PC-3 (cell line): ENCODE data around the gene ABCA7. TPM values are rescaled to one million over a fixed set of nuclear protein-coding genes. Genes with fewer than 3 reads are reported as not detected.

Source experiments
- ATAC-seq: fragments of 200-7000 bp; cut with Tn5 transposase; 2 replicates; pipeline ENCODE4 v1.9.1; 2020; ENCODE audit warnings: mild to moderate bottlenecking, moderate library complexity
- BruUV-seq: library from RNA; stranded (reverse); fragments of 400-500 nt; replicated peaks from 2 replicates; lab custom pipeline; 2021; lab: Mats Ljungman, UMichigan
- CTCF ChIA-PET: fragments of 300-600 bp; sonication (Branson Sonifier 250); formaldehyde crosslinking; loops from one replicate; lab custom pipeline; 2022; ENCODE audit warnings: antibody characterized with exemption; lab: Charles Lee
- POLR2A ChIA-PET: fragments of 300-600 bp; sonication (Branson Sonifier 250); formaldehyde crosslinking; loops from one replicate; lab custom pipeline; 2022; ENCODE audit warnings: antibody characterized with exemption; ENCODE audit not compliant: unreplicated experiment; lab: Charles Lee
- DNase-seq: peaks from one replicate; pipeline ENCODE4 v3.0.0-alpha.2; 2015
- H2AFZ ChIP-seq: fragments of 300-600 bp; sonication (generic); 2 replicates; pipeline ENCODE4 v1.6.0; 2016; ENCODE audit warnings: antibody characterized with exemption, low read length
- H3F3A ChIP-seq: fragments of 300-600 bp; sonication (generic); one replicate; pipeline ENCODE4 v1.6.0; 2017; ENCODE audit warnings: antibody characterized with exemption, low read length, control low read depth, mild to moderate bottlenecking; ENCODE audit not compliant: unreplicated experiment
- H3K27ac ChIP-seq: fragments of 300-600 bp; sonication (generic); 2 replicates; pipeline ENCODE4 v1.5.1; 2016; ENCODE audit warnings: mild to moderate bottlenecking, low read length
- H3K27me3 ChIP-seq: fragments of 300-600 bp; sonication (generic); 2 replicates; pipeline ENCODE4 v1.6.1; 2016; ENCODE audit warnings: low read length, mixed read lengths
- H3K36me3 ChIP-seq: fragments of 300-600 bp; sonication (generic); 2 replicates; pipeline ENCODE4 v1.6.1; 2016; ENCODE audit warnings: low read depth, mixed run types, low read length, mixed read lengths
- H3K4me1 ChIP-seq: fragments of 300-600 bp; sonication (generic); 2 replicates; pipeline ENCODE4 v1.5.1; 2016; ENCODE audit warnings: low read length; ENCODE audit not compliant: insufficient read depth
- H3K4me2 ChIP-seq: fragments of 300-600 bp; sonication (generic); 2 replicates; pipeline ENCODE4 v1.6.0; 2016; ENCODE audit warnings: low read length
- H3K4me3 ChIP-seq: fragments of 300-600 bp; sonication (generic); 2 replicates; pipeline ENCODE4 v1.5.1; 2016; ENCODE audit warnings: mild to moderate bottlenecking, low read length, mixed read lengths
- H3K79me2 ChIP-seq: fragments of 300-600 bp; sonication (generic); 2 replicates; pipeline ENCODE4 v1.6.1; 2017; ENCODE audit warnings: low read length, mixed read lengths
- H3K9ac ChIP-seq: fragments of 300-600 bp; sonication (generic); 2 replicates; pipeline ENCODE4 v1.6.0; 2016; ENCODE audit warnings: mild to moderate bottlenecking, low read length
- H3K9me2 ChIP-seq: fragments of 300-600 bp; sonication (generic); replicated peaks from 2 replicates; pipeline ENCODE4 v1.6.1; 2016; ENCODE audit warnings: mixed run types, low read length, mixed read lengths
- H3K9me3 ChIP-seq: fragments of 300-600 bp; sonication (generic); 2 replicates; pipeline ENCODE4 v1.6.1; 2016; ENCODE audit warnings: low read length, mixed read lengths
- H4K20me1 ChIP-seq: fragments of 300-600 bp; sonication (generic); 2 replicates; pipeline ENCODE4 v1.6.1; 2016; ENCODE audit warnings: low read length, mixed read lengths
- CTCF ChIP-seq: fragments of 300-600 bp; sonication (generic); conservative IDR thresholded peaks from 2 replicates; pipeline ENCODE4 v1.5.1; 2017; ENCODE audit warnings: antibody characterized with exemption, low read depth, mild to moderate bottlenecking, low read length
- EZH2 ChIP-seq: fragments of 300-600 bp; sonication (generic); IDR thresholded peaks from one replicate; pipeline ENCODE4 v1.6.1; 2017; ENCODE audit warnings: antibody characterized with exemption, mild to moderate bottlenecking, low read length; ENCODE audit not compliant: unreplicated experiment
- EZH2phosphoT487 ChIP-seq: fragments of 300-600 bp; sonication (generic); IDR thresholded peaks from 2 replicates; pipeline ENCODE4 v1.6.1; 2018; ENCODE audit warnings: mild to moderate bottlenecking, antibody characterized with exemption, low read length, borderline replicate concordance
- intact Hi-C: fragments of 100-400 bp; cut with micrococcal nuclease; formaldehyde crosslinking; loops from 2 replicates; pipeline ENCODE4 v1.9.0; 2023
- total RNA-seq: library from RNA; depleted of rRNA; stranded (reverse); fragments of >200 nt; gene quantifications from 2 replicates; pipeline ENCODE4 v1.2.3, GENCODE V29; 2014

ABCA7 gene
- total RNA-seq, 1 experiment from 2014 or later: 27.3 TPM

DNA sequence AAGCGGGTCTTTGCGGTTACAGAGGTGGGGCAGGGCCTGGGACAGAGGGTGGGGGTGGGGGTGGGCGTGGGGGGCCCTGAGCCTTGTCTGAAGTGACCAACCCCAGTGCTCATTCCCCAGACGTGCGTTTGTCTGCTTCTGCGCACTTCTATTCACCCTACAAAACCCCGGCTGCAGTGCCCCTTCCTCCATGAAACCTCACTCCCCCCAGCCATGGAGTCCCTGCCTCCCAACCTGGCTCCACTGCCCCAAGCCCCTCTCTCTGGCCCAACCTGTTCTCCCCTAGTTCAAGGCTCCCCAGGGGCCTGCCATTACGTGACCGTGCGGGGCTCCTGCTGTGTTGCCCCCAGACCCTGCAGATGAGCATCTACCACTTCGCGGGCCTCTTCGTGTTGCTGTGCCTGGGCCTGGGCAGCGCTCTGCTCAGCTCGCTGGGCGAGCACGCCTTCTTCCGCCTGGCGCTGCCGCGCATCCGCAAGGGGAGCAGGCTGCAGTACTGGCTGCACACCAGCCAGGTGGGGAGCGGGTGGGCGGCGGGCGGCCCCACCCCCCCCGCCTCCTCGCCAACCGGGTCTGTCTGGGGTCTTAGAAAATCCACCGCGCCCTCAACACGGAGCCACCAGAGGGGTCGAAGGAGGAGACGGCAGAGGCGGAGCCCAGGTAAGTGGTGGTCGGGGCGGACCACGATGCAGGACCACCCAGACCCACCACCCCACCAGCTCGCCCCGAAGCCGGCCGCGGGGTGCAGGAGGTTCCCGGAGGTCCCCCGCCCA is 31.5 kb upstream of the ABCA7 start:
- Histone ChIP-seq H3K36me3 (no peaks in the 10 kb centered on the region), H3F3A (no peaks in the 10 kb centered on the region), H3K4me2 (no peak overlapping the region), H3K9me3 (no peaks in the 10 kb centered on the region), H3K9me2 (no peaks in the 10 kb centered on the region), H3K9ac (no peak overlapping the region), H3K27me3 (no peaks in the 10 kb centered on the region), H3K79me2 (no peaks in the 10 kb centered on the region), H3K27ac (no peak overlapping the region), H4K20me1 (no peaks in the 10 kb centered on the region), H2AFZ (no peak overlapping the region), H3K4me3 (no peak overlapping the region), H3K4me1 (no peaks in the 10 kb centered on the region)
- no TSS peak for BruUV-seq
- DNase-seq: no peak
- no peak for TF ChIP-seq EZH2
- intact Hi-C loops: no loop called here
- ATAC-seq: no peak
- ChIA-PET POLR2A (no interaction called here), CTCF (no interaction called here)

GRCh38 chr19:1009041-1009980 is 30.6 kb upstream of the ABCA7 start:
- no peaks in the 10 kb centered on the region for H3K9me3 ChIP-seq
- H4K20me1 ChIP-seq: no peaks in the 10 kb centered on the region
- H3K27ac ChIP-seq: no peak overlapping the region
- CTCF ChIA-PET: no interaction called here
- no peaks in the 10 kb centered on the region for H3K27me3 ChIP-seq
- H3F3A ChIP-seq: no peaks in the 10 kb centered on the region
- no peak overlapping the region for H2AFZ ChIP-seq
- H3K4me1 ChIP-seq: no peaks in the 10 kb centered on the region
- ATAC-seq: no peak
- H3K79me2 ChIP-seq: 0 out of 2 replicates have a peak, but pooled peaks cover 3% of the 10 kb centered on the region
- intact Hi-C loops: no loop called here
- TF ChIP-seq EZH2: no peak
- no peak for TF ChIP-seq CTCF
- TF ChIP-seq EZH2phosphoT487: no peak
- H3K4me2 ChIP-seq: no peak overlapping the region
- no peak for DNase-seq
- no peak overlapping the region for H3K9ac ChIP-seq
- H3K36me3 ChIP-seq: no peaks in the 10 kb centered on the region
- no peak overlapping the region for H3K4me3 ChIP-seq
- no peaks in the 10 kb centered on the region for H3K9me2 ChIP-seq
- BruUV-seq: no TSS peak
- POLR2A ChIA-PET: no interaction called here

DNA sequence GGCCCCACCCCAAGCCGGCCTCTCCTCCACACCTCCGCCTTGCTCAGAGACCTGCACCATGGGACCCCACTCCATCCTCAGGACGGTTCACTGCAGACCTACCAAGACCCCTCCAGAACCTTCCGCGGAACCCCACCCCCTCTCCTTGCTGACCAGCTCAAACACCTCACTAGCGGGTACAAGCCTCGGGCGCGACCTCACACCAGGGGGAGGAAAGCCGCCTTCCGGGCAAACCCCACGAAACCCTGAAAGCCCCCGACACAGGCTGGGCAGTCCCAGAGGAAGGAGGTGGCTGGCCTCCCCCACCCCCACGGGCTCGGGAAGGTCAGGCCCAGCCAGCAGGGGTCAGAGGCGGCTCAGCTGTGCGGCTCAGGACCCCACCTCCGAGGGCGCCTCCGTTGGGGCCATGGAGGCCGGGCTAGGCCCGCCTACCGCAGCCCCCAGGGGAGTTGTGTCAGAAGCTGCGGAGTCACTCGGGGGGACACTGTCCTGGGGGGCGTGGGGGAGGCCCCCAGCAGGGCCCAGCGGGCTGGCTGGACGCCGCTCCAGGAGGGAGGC is 29.8 kb upstream of the ABCA7 start:
- Histone ChIP-seq H3K9me3 (no peaks in the 10 kb centered on the region), H3K4me2 (no peak overlapping the region), H3K4me3 (no peak overlapping the region), H2AFZ (no peak overlapping the region), H3K36me3 (no peaks in the 10 kb centered on the region), H3K27ac (no peak overlapping the region), H3K9me2 (no peaks in the 10 kb centered on the region), H4K20me1 (peaks cover under 1% of the 10 kb centered on the region; the same call in 1 of the 2 replicates), H3F3A (no peaks in the 10 kb centered on the region), H3K9ac (no peak overlapping the region), H3K4me1 (no peaks in the 10 kb centered on the region), H3K27me3 (no peaks in the 10 kb centered on the region), H3K79me2 (peaks cover 10% of the 10 kb centered on the region)
- TF ChIP-seq EZH2phosphoT487 (no peak), EZH2 (no peak), CTCF (no peak)
- no TSS peak for BruUV-seq
- intact Hi-C loops: no loop called here
- ChIA-PET CTCF (no interaction called here), POLR2A (no interaction called here)
- ATAC-seq: no peak
- DNase-seq: no peak
